Nephron (organoid): ENCODE results near the gene PKP2.

ENCODE experiments used
- H3K27ac Mint-ChIP-seq, 3 experiments: 2 replicates each; pipeline ENCODE4 v1.8.0; 2020; ENCODE audit warnings: mixed read lengths in 3 of 3, mild to moderate bottlenecking in 2 of 3, moderate library complexity in 1 of 3
- H3K27me3 Mint-ChIP-seq: 2 replicates; pipeline ENCODE4 v1.8.0; 2021; ENCODE audit warnings: low read depth, mild to moderate bottlenecking, moderate library complexity, mixed read lengths
- H3K36me3 Mint-ChIP-seq: 2 replicates; pipeline ENCODE4 v1.8.0; 2020; ENCODE audit warnings: low read depth, mixed read lengths
- H3K4me1 Mint-ChIP-seq: 2 replicates; pipeline ENCODE4 v1.8.0; 2020; ENCODE audit warnings: mixed read lengths
- H3K4me3 Mint-ChIP-seq, 3 experiments: 2 replicates each; pipeline ENCODE4 v1.8.0; 2020; ENCODE audit warnings: mild to moderate bottlenecking in 3 of 3, mixed read lengths in 3 of 3, moderate library complexity in 2 of 3
- H3K9me3 Mint-ChIP-seq: 2 replicates; pipeline ENCODE4 v1.8.0; 2020; ENCODE audit warnings: mixed read lengths
- CTCF ChIP-seq, 3 experiments: fragments of 200-600 bp; sonication (generic); IDR thresholded peaks; one replicate each; pipeline ENCODE4 v1.5.0; 2021; ENCODE audit warnings: antibody characterized with exemption in 3 of 3; ENCODE audit not compliant: unreplicated experiment in 3 of 3

Gene PKP2

GRCh38 chr12:32854716-32855115 is 41.9 kb downstream of the PKP2 start:
- TF ChIP-seq CTCF (IDR thresholded peaks at IDR 0.05; ENCODE audit: unreplicated experiment in 3 of 3) = no peak
- H3K36me3 Mint-ChIP-seq = no peaks in the 10 kb centered on the region
- no peaks in the 10 kb centered on the region for H3K27me3 Mint-ChIP-seq
- no peak overlapping the region for H3K4me3 Mint-ChIP-seq
- H3K9me3 Mint-ChIP-seq = no peaks in the 10 kb centered on the region
- H3K27ac Mint-ChIP-seq = no peak overlapping the region
- peaks cover 4% of the 10 kb centered on the region for H3K4me1 Mint-ChIP-seq

- Mint-ChIP-seq H3K4me1 (peaks cover 4% of the 10 kb centered on the region), H3K27ac (no peak overlapping the region), H3K36me3 (no peaks in the 10 kb centered on the region), H3K4me3 (no peak overlapping the region), H3K27me3 (no peaks in the 10 kb centered on the region), H3K9me3 (no peaks in the 10 kb centered on the region)
- TF ChIP-seq CTCF (IDR thresholded peaks at IDR 0.05; ENCODE audit: unreplicated experiment in 3 of 3) = no peak
Observed at GRCh38 chr12:32854097-32854496, 42.5 kb downstream of the PKP2 start.

GRCh38 chr12:32847287-32847686 is 49.3 kb downstream of the PKP2 start:
- TF ChIP-seq CTCF (IDR thresholded peaks at IDR 0.05; ENCODE audit: unreplicated experiment in 3 of 3) = no peak
- Mint-ChIP-seq H3K27ac (no peak overlapping the region), H3K9me3 (no peaks in the 10 kb centered on the region), H3K27me3 (no peaks in the 10 kb centered on the region), H3K4me1 (peaks cover 6% of the 10 kb centered on the region), H3K4me3 (no peak overlapping the region), H3K36me3 (no peaks in the 10 kb centered on the region)

GRCh38 chr12:32846053-32846452 is 50.5 kb downstream of the PKP2 start:
- Mint-ChIP-seq H3K4me3 (no peak overlapping the region), H3K36me3 (no peaks in the 10 kb centered on the region), H3K9me3 (no peaks in the 10 kb centered on the region), H3K4me1 (peaks cover 6% of the 10 kb centered on the region), H3K27me3 (no peaks in the 10 kb centered on the region), H3K27ac (no peak overlapping the region)
- no peak for TF ChIP-seq CTCF (IDR thresholded peaks at IDR 0.05; ENCODE audit: unreplicated experiment in 3 of 3)

- Mint-ChIP-seq H3K4me1 (peaks cover 6% of the 10 kb centered on the region), H3K27ac (peak overlapping the region in 1 of 3 experiments; percentile 50), H3K4me3 (no peak overlapping the region), H3K27me3 (no peaks in the 10 kb centered on the region), H3K36me3 (peaks cover 5% of the 10 kb centered on the region), H3K9me3 (no peaks in the 10 kb centered on the region)
- TF ChIP-seq CTCF (IDR thresholded peaks at IDR 0.05; ENCODE audit: unreplicated experiment in 3 of 3) = no peak
Observed at GRCh38 chr12:32843528-32844095, 53.0 kb downstream of the PKP2 start.

GRCh38 chr12:32841061-32841460 is 55.5 kb downstream of the PKP2 start:
- H3K36me3 Mint-ChIP-seq = peaks cover 15% of the 10 kb centered on the region
- no peak for TF ChIP-seq CTCF (IDR thresholded peaks at IDR 0.05; ENCODE audit: unreplicated experiment in 3 of 3)
- peaks cover 6% of the 10 kb centered on the region for H3K4me1 Mint-ChIP-seq
- no peak overlapping the region for H3K4me3 Mint-ChIP-seq
- no peaks in the 10 kb centered on the region for H3K27me3 Mint-ChIP-seq
- H3K27ac Mint-ChIP-seq = no peak overlapping the region
- no peaks in the 10 kb centered on the region for H3K9me3 Mint-ChIP-seq
